H1 (cell line): ENCODE results near the gene IGFL3. TPM values are rescaled to one million over a fixed set of nuclear protein-coding genes. Genes with fewer than 3 reads are reported as not detected.

Experiments used
- polyA plus RNA-seq, 7 experiments: library from polyadenylated mRNA; depleted of rRNA in 3 of 7; stranded (reverse) in 5 of 7; unstranded in 2 of 7; fragments of >200 nt in 5 of 7; fragments of 200-250 nt in 2 of 7; gene quantifications; 1 replicate in 5 of 7; 2 replicates in 1 of 7; 4 replicates in 1 of 7; pipeline versions ENCODE4 v1.2.1 to v1.2.3, GENCODE V29; 2011 to 2013; ENCODE audit warnings: missing spikeins in 2 of 7, mixed read lengths in 2 of 7
- total RNA-seq: library from RNA; stranded (reverse); fragmentation: NEBNext Ultra II Directional; extraction: Animal tissue kit (Norgen Biotek cat#: 25700); gene quantifications from 2 replicates; pipeline ENCODE4 v1.2.1, GENCODE V29; 2021

IGFL3 gene
- total and polyA plus RNA-seq, 2 of the 8 experiments (the other 6 are each of a cell fraction or from before 2014, with no cell fraction given): 0.12 TPM; not detected in 1

Other genes starting within 250 kb of the IGFL3 start
- 24.4 and 25.3 TPM in 2 replicates for gene IRF2BP1, start 238.5 kb downstream of the IGFL3 start, total RNA-seq
- gene IRF2BP1, start 238.5 kb downstream of the IGFL3 start, polyA plus RNA-seq (2011; rRNA removed): 12.1 and 22.1 TPM in 2 replicates
- 11.1 and 12.6 TPM in 2 replicates for gene MYPOP, start 222.1 kb downstream of the IGFL3 start, total RNA-seq
- 3.2 and 5.8 TPM in 2 replicates for gene MYPOP, start 222.1 kb downstream of the IGFL3 start, polyA plus RNA-seq (2011; rRNA removed)
- gene NANOS2, start 209.9 kb downstream of the IGFL3 start, total RNA-seq: not detected in 2 replicates
- gene NANOS2, start 209.9 kb downstream of the IGFL3 start, polyA plus RNA-seq (2011; rRNA removed): 0.20 and 0.24 TPM in 2 replicates
- 22.7 and 24.6 TPM in 2 replicates for gene NOVA2, start 150.8 kb downstream of the IGFL3 start, total RNA-seq
- gene NOVA2, start 150.8 kb downstream of the IGFL3 start, polyA plus RNA-seq (2011; rRNA removed): 3.2 and 4.5 TPM in 2 replicates
- 16.1 and 17.4 TPM in 2 replicates for gene CCDC61, start 129.2 kb downstream of the IGFL3 start, total RNA-seq
- 7.8 and 11.5 TPM in 2 replicates for gene CCDC61, start 129.2 kb downstream of the IGFL3 start, polyA plus RNA-seq (2011; rRNA removed)
- gene PGLYRP1, start 101.6 kb downstream of the IGFL3 start, total RNA-seq: not detected in 2 replicates
- gene PGLYRP1, start 101.6 kb downstream of the IGFL3 start, polyA plus RNA-seq (2011; rRNA removed): not detected in 2 replicates
- gene IGFL4, start 83.7 kb downstream of the IGFL3 start, total RNA-seq: 0.11 TPM in 1 of 2 replicates, not detected in the other
- gene IGFL4, start 83.7 kb downstream of the IGFL3 start, polyA plus RNA-seq (2011; rRNA removed): 0.05 TPM in 2 replicates
- gene IGFL2, start 23.6 kb upstream of the IGFL3 start, total RNA-seq: not detected in 2 replicates
- not detected in 2 replicates for gene IGFL2, start 23.6 kb upstream of the IGFL3 start, polyA plus RNA-seq (2011; rRNA removed)
- not detected in 2 replicates for gene IGFL1, start 105.1 kb upstream of the IGFL3 start, total RNA-seq
- gene IGFL1, start 105.1 kb upstream of the IGFL3 start, polyA plus RNA-seq (2011; rRNA removed): not detected in 2 replicates
- 38.6 and 46.5 TPM in 2 replicates for gene HIF3A, start 172.4 kb upstream of the IGFL3 start, total RNA-seq
- gene HIF3A, start 172.4 kb upstream of the IGFL3 start, polyA plus RNA-seq (2011; rRNA removed): 38.8 and 65.9 TPM in 2 replicates
- gene PPP5C, start 222.4 kb upstream of the IGFL3 start, total RNA-seq: 105 and 112 TPM in 2 replicates
- 156 and 199 TPM in 2 replicates for gene PPP5C, start 222.4 kb upstream of the IGFL3 start, polyA plus RNA-seq (2011; rRNA removed)